PC-9 (cell line): Measurements from ENCODE around the gene PLXNC1. TPM values are rescaled to one million over a fixed set of nuclear protein-coding genes. Genes with fewer than 3 reads are reported as not detected.

Experiments used
- BruUV-seq: library from RNA; stranded (reverse); fragments of 400-500 nt; replicated peaks from 2 replicates; lab custom pipeline; 2021; lab: Mats Ljungman, UMichigan
- CTCF ChIA-PET: fragments of 300-600 bp; sonication (Branson Sonifier 250); formaldehyde crosslinking; loops from one replicate; lab custom pipeline; 2022; ENCODE audit warnings: antibody characterized with exemption; lab: Charles Lee
- POLR2A ChIA-PET: fragments of 300-600 bp; sonication (Branson Sonifier 250); formaldehyde crosslinking; loops from one replicate; lab custom pipeline; 2022; ENCODE audit warnings: antibody characterized with exemption; ENCODE audit not compliant: unreplicated experiment; lab: Charles Lee
- DNase-seq, 2 experiments: peaks; one replicate each; pipeline versions ENCODE4 v3.0.0 to v3.0.0-alpha.2; 2015 to 2022; ENCODE audit warnings: mixed read lengths in 1 of 2
- H2AFZ ChIP-seq: fragments of 200-600 bp; sonication (generic); 2 replicates; pipeline ENCODE4 v1.8.1; 2017; ENCODE audit warnings: antibody characterized with exemption
- H3F3A ChIP-seq: fragments of 200-600 bp; sonication (generic); 2 replicates; pipeline ENCODE4 v1.8.1; 2017; ENCODE audit warnings: antibody characterized with exemption, mild to moderate bottlenecking, low read depth; ENCODE audit not compliant: insufficient read depth
- H3K27ac ChIP-seq: fragments of 200-600 bp; sonication (generic); 2 replicates; pipeline ENCODE4 v1.6.1; 2016; ENCODE audit warnings: mixed run types
- H3K27me3 ChIP-seq: fragments of 200-600 bp; sonication (generic); 2 replicates; pipeline ENCODE4 v1.6.1; 2016; ENCODE audit warnings: low read depth, mixed run types; ENCODE audit not compliant: insufficient read depth
- H3K36me3 ChIP-seq: fragments of 200-600 bp; sonication (generic); 2 replicates; pipeline ENCODE4 v1.6.1; 2016; ENCODE audit warnings: low read depth, mixed run types
- H3K4me1 ChIP-seq: fragments of 200-600 bp; sonication (generic); replicated peaks from 2 replicates; pipeline ENCODE4 v1.6.1; 2016; ENCODE audit warnings: mixed run types; ENCODE audit not compliant: insufficient read depth
- H3K4me2 ChIP-seq: fragments of 200-600 bp; sonication (generic); 2 replicates; pipeline ENCODE4 v1.6.1; 2017; ENCODE audit warnings: mixed run types
- H3K4me3 ChIP-seq: fragments of 200-600 bp; sonication (generic); 2 replicates; pipeline ENCODE4 v1.6.1; 2016; ENCODE audit warnings: mixed run types
- H3K79me2 ChIP-seq: fragments of 200-600 bp; sonication (generic); 2 replicates; pipeline ENCODE4 v1.6.1; 2017; ENCODE audit warnings: low read depth, mixed run types
- H3K9me2 ChIP-seq: fragments of 200-600 bp; sonication (generic); 2 replicates; pipeline ENCODE4 v1.8.1; 2017; ENCODE audit warnings: mild to moderate bottlenecking; ENCODE audit not compliant: insufficient read depth
- H3K9me3 ChIP-seq: fragments of 200-600 bp; sonication (generic); 2 replicates; pipeline ENCODE4 v1.8.1; 2016; ENCODE audit warnings: low read depth; ENCODE audit not compliant: insufficient read depth
- H4K20me1 ChIP-seq: fragments of 200-600 bp; sonication (generic); 2 replicates; pipeline ENCODE4 v1.8.1; 2017; ENCODE audit not compliant: insufficient read depth
- CTCF ChIP-seq: fragments of 200-600 bp; sonication (generic); conservative IDR thresholded peaks from 2 replicates; pipeline ENCODE4 v1.6.1; 2017; ENCODE audit warnings: mixed run types, antibody characterized with exemption, mild to moderate bottlenecking, moderate library complexity
- EZH2 ChIP-seq: fragments of 200-600 bp; sonication (generic); IDR thresholded peaks from 2 replicates; pipeline ENCODE4 v1.8.0; 2017; ENCODE audit warnings: antibody characterized with exemption, low read depth
- intact Hi-C: fragments of 100-400 bp; cut with micrococcal nuclease; formaldehyde crosslinking; loops from one replicate; pipeline ENCODE4 v1.10.0; 2022; ENCODE audit not compliant: unreplicated experiment
- total RNA-seq: library from RNA; stranded (reverse); gene quantifications from 2 replicates; pipeline ENCODE4 v1.2.3, GENCODE V29; 2021

PLXNC1 gene
- total RNA-seq, 1 experiment from 2014 or later: 2.3 TPM

- no peaks in the 10 kb centered on the region for H3K4me1 ChIP-seq
- intact Hi-C loops: no loop called here
- ChIA-PET POLR2A (no interaction called here), CTCF (no interaction called here)
- no peak overlapping the region for H3K4me3 ChIP-seq
- H3K9me3 ChIP-seq: no peaks in the 10 kb centered on the region
- no peak overlapping the region for H3K4me2 ChIP-seq
- no peaks in the 10 kb centered on the region for H3F3A ChIP-seq
- H4K20me1 ChIP-seq: no peaks in the 10 kb centered on the region
- no peaks in the 10 kb centered on the region for H3K79me2 ChIP-seq
- H2AFZ ChIP-seq: no peak overlapping the region
- BruUV-seq: no TSS peak
- no peaks in the 10 kb centered on the region for H3K9me2 ChIP-seq
- peaks cover 97% of the 10 kb centered on the region for H3K27me3 ChIP-seq
- no peak for TF ChIP-seq EZH2
- TF ChIP-seq CTCF: no peak
- no peaks in the 10 kb centered on the region for H3K36me3 ChIP-seq
- no peak for DNase-seq
- H3K27ac ChIP-seq: no peak overlapping the region
Measured at GRCh38 chr12:94225506-94225905, 77.1 kb downstream of the PLXNC1 start.

GRCh38 chr12:94225947-94226630 lies 77.7 kb downstream of the PLXNC1 start:
- Histone ChIP-seq H3K36me3 (no peaks in the 10 kb centered on the region), H3K27me3 (peaks cover 97% of the 10 kb centered on the region), H3K4me3 (no peak overlapping the region), H3K4me2 (no peak overlapping the region), H3K4me1 (no peaks in the 10 kb centered on the region), H3K9me3 (no peaks in the 10 kb centered on the region), H3K79me2 (no peaks in the 10 kb centered on the region), H4K20me1 (no peaks in the 10 kb centered on the region), H3F3A (no peaks in the 10 kb centered on the region), H3K27ac (no peak overlapping the region), H3K9me2 (no peaks in the 10 kb centered on the region), H2AFZ (no peak overlapping the region)
- DNase-seq: no peak
- ChIA-PET CTCF (no interaction called here), POLR2A (no interaction called here)
- no TSS peak for BruUV-seq
- intact Hi-C loops: no loop called here
- TF ChIP-seq EZH2: no peak
- no peak for TF ChIP-seq CTCF

GRCh38 chr12:94227066-94227465 lies 78.7 kb downstream of the PLXNC1 start:
- Histone ChIP-seq H3K4me2 (no peak overlapping the region), H3K79me2 (no peaks in the 10 kb centered on the region), H3K4me1 (no peaks in the 10 kb centered on the region), H4K20me1 (no peaks in the 10 kb centered on the region), H3K4me3 (no peak overlapping the region), H3K27me3 (peaks cover 96% of the 10 kb centered on the region), H3K9me2 (no peaks in the 10 kb centered on the region), H3K27ac (no peak overlapping the region), H3K36me3 (no peaks in the 10 kb centered on the region), H3F3A (no peaks in the 10 kb centered on the region), H2AFZ (no peak overlapping the region), H3K9me3 (no peaks in the 10 kb centered on the region)
- CTCF ChIA-PET: no interaction called here
- DNase-seq: no peak
- BruUV-seq: no TSS peak
- intact Hi-C loops: no loop called here
- no peak for TF ChIP-seq CTCF
- no peak for TF ChIP-seq EZH2
- POLR2A ChIA-PET: no interaction called here
